ENCODE data around the gene OLFML2B.

Gene OLFML2B

DNA sequence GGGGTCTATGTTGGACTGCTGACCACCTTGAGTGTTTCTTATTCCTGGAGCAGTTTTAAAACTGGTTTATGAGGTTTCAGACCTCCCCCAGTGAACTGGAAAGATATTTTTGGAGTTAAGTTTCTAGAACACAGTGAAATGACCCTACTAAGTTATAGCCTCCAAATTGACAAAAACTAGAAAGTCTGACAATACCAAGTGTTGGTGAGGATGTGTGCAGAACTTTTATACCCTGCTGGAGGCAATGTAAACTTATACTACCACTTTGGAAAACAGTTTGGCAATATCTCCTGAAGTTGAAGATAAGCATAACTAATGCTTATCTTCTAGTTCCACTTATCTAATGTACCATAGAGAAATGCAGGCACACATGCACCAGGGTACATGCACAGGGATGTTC, 10.4 kb downstream of the OLFML2B start:
- Histone ChIP-seq H3K79me2 (ENCODE audit: control insufficient read depth, low read length) (no peaks in the 10 kb centered on the region), H3K9me2 (replicated peaks; ENCODE audit: control insufficient read depth, low read length) (no peaks in the 10 kb centered on the region), H3K36me3 (ENCODE audit: control insufficient read depth, low read length) (no peaks in the 10 kb centered on the region), H3K4me2 (ENCODE audit: low read length) (no peak overlapping the region), H3K27ac (ENCODE audit: low read depth, low read length) (no peak overlapping the region), H3F3A (ENCODE audit: control insufficient read depth, insufficient read depth) (no peaks in the 10 kb centered on the region), H3K4me3 (ENCODE audit: low read length) (no peak overlapping the region), H3K9me3 (ENCODE audit: control insufficient read depth, insufficient read depth, low read length) (peaks cover 5% of the 10 kb centered on the region; the same call in 1 of the 2 replicates), H4K20me1 (ENCODE audit: control insufficient read depth, insufficient read depth, low read depth, low read length) (no peaks in the 10 kb centered on the region), H3K27me3 (ENCODE audit: control insufficient read depth, low read length) (no peaks in the 10 kb centered on the region; the same call in 1 of the 2 replicates), H3K4me1 (ENCODE audit: control insufficient read depth, low read length) (no peaks in the 10 kb centered on the region)
- TF ChIP-seq EZH2phosphoT487 (IDR thresholded peaks at IDR 0.05; ENCODE audit: borderline replicate concordance, low read length) = no peak
- TF ChIP-seq, protein P1, sequence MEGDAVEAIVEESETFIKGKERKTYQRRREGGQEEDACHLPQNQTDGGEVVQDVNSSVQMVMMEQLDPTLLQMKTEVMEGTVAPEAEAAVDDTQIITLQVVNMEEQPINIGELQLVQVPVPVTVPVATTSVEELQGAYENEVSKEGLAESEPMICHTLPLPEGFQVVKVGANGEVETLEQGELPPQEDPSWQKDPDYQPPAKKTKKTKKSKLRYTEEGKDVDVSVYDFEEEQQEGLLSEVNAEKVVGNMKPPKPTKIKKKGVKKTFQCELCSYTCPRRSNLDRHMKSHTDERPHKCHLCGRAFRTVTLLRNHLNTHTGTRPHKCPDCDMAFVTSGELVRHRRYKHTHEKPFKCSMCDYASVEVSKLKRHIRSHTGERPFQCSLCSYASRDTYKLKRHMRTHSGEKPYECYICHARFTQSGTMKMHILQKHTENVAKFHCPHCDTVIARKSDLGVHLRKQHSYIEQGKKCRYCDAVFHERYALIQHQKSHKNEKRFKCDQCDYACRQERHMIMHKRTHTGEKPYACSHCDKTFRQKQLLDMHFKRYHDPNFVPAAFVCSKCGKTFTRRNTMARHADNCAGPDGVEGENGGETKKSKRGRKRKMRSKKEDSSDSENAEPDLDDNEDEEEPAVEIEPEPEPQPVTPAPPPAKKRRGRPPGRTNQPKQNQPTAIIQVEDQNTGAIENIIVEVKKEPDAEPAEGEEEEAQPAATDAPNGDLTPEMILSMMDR (IDR thresholded peaks at IDR 0.05; ENCODE audit: low read depth, low read length, poor library complexity, severe bottlenecking) = no peak

DNA sequence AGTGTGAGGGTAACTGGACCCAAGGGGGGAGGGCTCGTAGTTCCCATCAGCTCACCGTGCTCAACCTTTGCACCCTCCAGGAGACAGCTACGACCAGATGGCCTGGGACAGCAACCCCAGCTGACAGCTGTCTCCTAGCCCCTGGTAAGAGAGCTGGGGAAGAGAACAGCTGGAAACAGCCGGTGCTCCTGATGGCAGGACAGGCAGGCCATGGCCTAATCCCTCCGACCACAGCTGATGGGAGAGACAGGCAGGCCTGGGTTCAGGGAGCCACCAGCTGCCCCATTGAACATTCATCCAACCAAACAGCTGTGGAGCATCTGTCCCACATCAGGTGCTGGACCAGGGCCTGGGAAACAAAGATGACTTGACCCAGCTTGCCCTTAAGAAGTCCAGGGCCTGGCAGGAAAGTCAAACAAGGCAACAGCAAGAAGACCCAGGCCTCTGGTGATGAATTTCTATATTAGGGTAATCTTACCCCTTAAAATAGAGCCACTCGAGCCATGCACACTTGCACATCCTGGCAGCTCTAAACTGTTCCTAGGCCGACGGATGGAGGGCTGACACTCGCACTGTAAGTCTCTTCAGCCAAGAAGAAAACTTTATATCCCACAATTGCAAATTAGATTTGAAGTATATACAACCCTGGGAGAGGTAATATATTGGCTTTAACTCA, 12.2 kb downstream of the OLFML2B start:
- Histone ChIP-seq H3K4me3 (ENCODE audit: low read length) (no peak overlapping the region), H3K4me2 (ENCODE audit: low read length) (no peak overlapping the region), H4K20me1 (ENCODE audit: control insufficient read depth, insufficient read depth, low read depth, low read length) (no peaks in the 10 kb centered on the region), H3K79me2 (ENCODE audit: control insufficient read depth, low read length) (no peaks in the 10 kb centered on the region), H3K36me3 (ENCODE audit: control insufficient read depth, low read length) (no peaks in the 10 kb centered on the region), H3K4me1 (ENCODE audit: control insufficient read depth, low read length) (no peaks in the 10 kb centered on the region), H3K27me3 (ENCODE audit: control insufficient read depth, low read length) (no peaks in the 10 kb centered on the region), H3K9me2 (replicated peaks; ENCODE audit: control insufficient read depth, low read length) (no peaks in the 10 kb centered on the region), H3F3A (ENCODE audit: control insufficient read depth, insufficient read depth) (no peaks in the 10 kb centered on the region), H3K9me3 (ENCODE audit: control insufficient read depth, insufficient read depth, low read length) (peaks cover 5% of the 10 kb centered on the region; the same call in 1 of the 2 replicates), H3K27ac (ENCODE audit: low read depth, low read length) (no peak overlapping the region)
- TF ChIP-seq, protein P1 (IDR thresholded peaks at IDR 0.05; ENCODE audit: low read depth, low read length, poor library complexity, severe bottlenecking) = no peak
- no peak for TF ChIP-seq EZH2phosphoT487 (IDR thresholded peaks at IDR 0.05; ENCODE audit: borderline replicate concordance, low read length)

DNA sequence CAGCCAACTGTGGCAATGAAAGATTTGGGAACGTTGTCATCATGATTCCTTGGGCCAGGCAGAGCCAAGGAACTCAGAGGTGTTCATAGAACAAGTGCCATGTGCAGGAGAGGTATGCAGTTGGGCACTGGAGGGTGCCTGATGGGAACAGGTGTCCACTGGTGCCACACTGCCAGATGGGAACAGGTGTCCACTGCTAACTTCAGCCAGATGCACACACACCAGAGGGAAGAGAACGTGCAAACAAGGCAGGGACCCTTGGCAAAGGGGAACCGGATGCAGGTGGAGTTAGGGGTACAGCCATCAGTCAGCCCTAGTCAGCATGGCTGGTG, 13.5 kb downstream of the OLFML2B start:
- no peaks in the 10 kb centered on the region for H3K27me3 ChIP-seq (ENCODE audit: control insufficient read depth, low read length)
- H3K4me3 ChIP-seq (ENCODE audit: low read length) = no peak overlapping the region
- no peak overlapping the region for H3K4me2 ChIP-seq (ENCODE audit: low read length)
- no peak for TF ChIP-seq EZH2phosphoT487 (IDR thresholded peaks at IDR 0.05; ENCODE audit: borderline replicate concordance, low read length)
- TF ChIP-seq, protein P1 (IDR thresholded peaks at IDR 0.05; ENCODE audit: low read depth, low read length, poor library complexity, severe bottlenecking) = no peak
- no peaks in the 10 kb centered on the region for H3K9me2 ChIP-seq (replicated peaks; ENCODE audit: control insufficient read depth, low read length)
- H3K79me2 ChIP-seq (ENCODE audit: control insufficient read depth, low read length) = no peaks in the 10 kb centered on the region
- H3F3A ChIP-seq (ENCODE audit: control insufficient read depth, insufficient read depth) = no peaks in the 10 kb centered on the region
- no peaks in the 10 kb centered on the region for H4K20me1 ChIP-seq (ENCODE audit: control insufficient read depth, insufficient read depth, low read depth, low read length)
- H3K27ac ChIP-seq (ENCODE audit: low read depth, low read length) = no peak overlapping the region
- H3K9me3 ChIP-seq (ENCODE audit: control insufficient read depth, insufficient read depth, low read length) = peaks cover 5% of the 10 kb centered on the region; the same call in 1 of the 2 replicates
- no peaks in the 10 kb centered on the region for H3K36me3 ChIP-seq (ENCODE audit: control insufficient read depth, low read length)
- no peaks in the 10 kb centered on the region for H3K4me1 ChIP-seq (ENCODE audit: control insufficient read depth, low read length)
